Measurements from ENCODE around the gene ZNF343. TPM values are rescaled to one million over a fixed set of nuclear protein-coding genes. Genes with fewer than 3 reads are reported as not detected.
A peak's percentile ranks its signal among the peaks of the same experiment; 100 is the strongest.

The ZNF343 gene
- total and polyA plus RNA-seq, 2 of the 4 experiments (the other 2 are of a cell fraction) = 7.8 to 26.2 TPM

DNA sequence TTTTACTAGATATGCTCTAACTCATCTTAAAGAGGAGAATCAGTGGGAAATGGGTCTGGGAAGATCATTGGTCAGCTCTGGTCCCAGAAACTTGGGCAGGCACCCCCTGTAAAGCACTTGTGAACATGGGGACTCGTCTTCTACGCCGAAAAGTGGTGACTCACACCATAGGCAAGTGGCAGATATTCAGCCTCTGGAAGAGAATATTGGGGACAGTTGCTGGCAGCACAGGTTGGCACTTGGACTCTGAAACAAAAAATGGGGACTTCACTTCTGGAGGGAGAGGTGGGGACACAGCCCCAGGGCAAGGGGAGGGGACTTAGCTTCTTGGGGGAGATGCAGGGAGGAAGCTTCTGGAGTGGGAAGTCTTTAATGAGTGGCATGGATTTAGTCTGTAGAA, 11.9 kb upstream of the ZNF343 start:
- intact Hi-C loops (cut with micrococcal nuclease) = no loop called here
- dilution Hi-C loops (cut with HindIII; ENCODE audit: low sequenced_read_pairs, unreplicated experiment) = no loop called here
- TF ChIP-seq BHLHE40 (IDR thresholded peaks at IDR 0.05; ENCODE audit: low read depth, low read length) (no peak), NFE2L2 (IDR thresholded peaks at IDR 0.05; ENCODE audit: low read depth, low read length) (no peak), RCOR1 (IDR thresholded peaks at IDR 0.05; ENCODE audit: insufficient replicate concordance, low read length) (no peak), MAFK (IDR thresholded peaks at IDR 0.05; ENCODE audit: low read depth, low read length) (no peak), POLR2A (IDR thresholded peaks at IDR 0.05; ENCODE audit: low read depth, low read length) (no peak), RAD21 (IDR thresholded peaks at IDR 0.05; ENCODE audit: low read length) (no peak), CEBPB (IDR thresholded peaks at IDR 0.05; ENCODE audit: low read depth, low read length) (no peak), MAZ (IDR thresholded peaks at IDR 0.05; ENCODE audit: borderline replicate concordance, low read depth, low read length) (no peak)
- TF ChIP-seq, protein P1, sequence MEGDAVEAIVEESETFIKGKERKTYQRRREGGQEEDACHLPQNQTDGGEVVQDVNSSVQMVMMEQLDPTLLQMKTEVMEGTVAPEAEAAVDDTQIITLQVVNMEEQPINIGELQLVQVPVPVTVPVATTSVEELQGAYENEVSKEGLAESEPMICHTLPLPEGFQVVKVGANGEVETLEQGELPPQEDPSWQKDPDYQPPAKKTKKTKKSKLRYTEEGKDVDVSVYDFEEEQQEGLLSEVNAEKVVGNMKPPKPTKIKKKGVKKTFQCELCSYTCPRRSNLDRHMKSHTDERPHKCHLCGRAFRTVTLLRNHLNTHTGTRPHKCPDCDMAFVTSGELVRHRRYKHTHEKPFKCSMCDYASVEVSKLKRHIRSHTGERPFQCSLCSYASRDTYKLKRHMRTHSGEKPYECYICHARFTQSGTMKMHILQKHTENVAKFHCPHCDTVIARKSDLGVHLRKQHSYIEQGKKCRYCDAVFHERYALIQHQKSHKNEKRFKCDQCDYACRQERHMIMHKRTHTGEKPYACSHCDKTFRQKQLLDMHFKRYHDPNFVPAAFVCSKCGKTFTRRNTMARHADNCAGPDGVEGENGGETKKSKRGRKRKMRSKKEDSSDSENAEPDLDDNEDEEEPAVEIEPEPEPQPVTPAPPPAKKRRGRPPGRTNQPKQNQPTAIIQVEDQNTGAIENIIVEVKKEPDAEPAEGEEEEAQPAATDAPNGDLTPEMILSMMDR (conservative IDR thresholded peaks at IDR 0.05; ENCODE audit: low read depth, low read length) = no peak
- TF ChIP-seq, protein P2, sequence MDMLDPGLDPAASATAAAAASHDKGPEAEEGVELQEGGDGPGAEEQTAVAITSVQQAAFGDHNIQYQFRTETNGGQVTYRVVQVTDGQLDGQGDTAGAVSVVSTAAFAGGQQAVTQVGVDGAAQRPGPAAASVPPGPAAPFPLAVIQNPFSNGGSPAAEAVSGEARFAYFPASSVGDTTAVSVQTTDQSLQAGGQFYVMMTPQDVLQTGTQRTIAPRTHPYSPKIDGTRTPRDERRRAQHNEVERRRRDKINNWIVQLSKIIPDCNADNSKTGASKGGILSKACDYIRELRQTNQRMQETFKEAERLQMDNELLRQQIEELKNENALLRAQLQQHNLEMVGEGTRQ (IDR thresholded peaks at IDR 0.05; ENCODE audit: low read depth, low read length) = no peak

More for the DNA sequence above, 11.9 kb upstream of the ZNF343 start:
- H3K27ac ChIP-seq (ENCODE audit: insufficient read depth, low read length) = no peak overlapping the region
- H2BK20ac ChIP-seq (ENCODE audit: low read depth, low read length) = peak overlapping the region; percentile 59
- H2AK5ac ChIP-seq (ENCODE audit: low read depth, low read length) = no peak overlapping the region
- DNase-seq = no peak
- no peak overlapping the region for H2BK5ac ChIP-seq (ENCODE audit: low read depth, low read length, poor library complexity, severe bottlenecking)
- CTCF ChIA-PET = no interaction called here
- peak overlapping the region; percentile 34; the same call in 1 of the 2 replicates for H4K91ac ChIP-seq (ENCODE audit: insufficient read depth, low read depth, low read length)
- BruUV-seq (replicated peaks) = no TSS peak
- no peaks in the 10 kb centered on the region for H3K27me3 ChIP-seq (ENCODE audit: control insufficient read depth, insufficient read depth, low read length)
- no peak overlapping the region for H3K9ac ChIP-seq (ENCODE audit: low read depth, low read length)
- H3K9me1 ChIP-seq (ENCODE audit: insufficient read depth, low read length) = peaks cover 28% of the 10 kb centered on the region
- H2AK9ac ChIP-seq (replicated peaks; ENCODE audit: low read depth, low read length, poor library complexity) = peak overlapping the region; percentile 66
- H3K4ac ChIP-seq (ENCODE audit: low read depth, low read length) = peak overlapping the region; percentile 34
- no peak overlapping the region for H3K14ac ChIP-seq (replicated peaks; ENCODE audit: low read depth, low read length)
- H3K9me3 ChIP-seq (ENCODE audit: control insufficient read depth, insufficient read depth, low read length) = no peaks in the 10 kb centered on the region
- H2BK15ac ChIP-seq (ENCODE audit: low read depth, low read length) = no peak overlapping the region; the same call in 2 of the 3 replicates
- POLR2A ChIA-PET (ENCODE audit: unreplicated experiment) = no interaction called here
- peaks cover 8% of the 10 kb centered on the region for H3K4me1 ChIP-seq (ENCODE audit: control insufficient read depth, insufficient read depth, low read length)
- no peak overlapping the region for H4K5ac ChIP-seq (ENCODE audit: low read depth, low read length)
- peak overlapping the region; percentile 42 for H2BK120ac ChIP-seq (ENCODE audit: low read depth, low read length)
- no peak overlapping the region for H4K8ac ChIP-seq (ENCODE audit: low read depth in 2 of 2, low read length in 2 of 2)
- H3K56ac ChIP-seq (ENCODE audit: extremely low read depth, insufficient read depth, low read length) = no peak overlapping the region
- H3K4me2 ChIP-seq (ENCODE audit: low read depth, low read length) = peak overlapping the region; percentile 36; the same call in 1 of the 2 replicates
- WGBS, 2 experiments (ENCODE audit: extremely low coverage in 2 of 2, insufficient read length in 1 of 2) = 95% methylated on average over 3 of the region's 3 CpGs; no CpG with 5 or more reads in 1 of the 2 experiments
- peaks cover 4 to 27% of the 10 kb centered on the region in 2 experiments; a peak in 3 of 4 replicates for H3K79me1 ChIP-seq (ENCODE audit: low read depth in 1 of 2, low read length in 2 of 2)
- no peak for ATAC-seq (ENCODE audit: low read depth)
- 0 out of 2 replicates have a peak overlapping the region, but pooled peaks have one; percentile 28 for H3K23ac ChIP-seq (ENCODE audit: low read depth, low read length)
- H2AFZ ChIP-seq (replicated peaks; ENCODE audit: low read length, poor library complexity) = peak overlapping the region; percentile 45
- H3K18ac ChIP-seq (ENCODE audit: low read depth, low read length) = no peak overlapping the region
- no peaks in the 10 kb centered on the region; the same call in 1 of the 2 replicates for H3K36me3 ChIP-seq (ENCODE audit: control insufficient read depth, insufficient read depth, low read length)
- no peak overlapping the region for H3K4me3 ChIP-seq (ENCODE audit: insufficient read depth, low read depth, low read length)
- in situ Hi-C loops (cut with MboI; ENCODE audit: low sequenced_read_pairs) = loop anchor here (25.0 kb wide), 1 partner anchor 317 kb away; the partner anchor contains the start of genes PCED1A and VPS16
- H4K20me1 ChIP-seq (ENCODE audit: insufficient read depth, low read length) = no peaks in the 10 kb centered on the region

All from IMR-90 (cell line).